NT2/D1 (cell line): ENCODE data around the gene LETMD1.
A peak's percentile ranks its signal among the peaks of the same experiment; 100 is the strongest.

Experiments
- DNase-seq: peaks from one replicate; pipeline ENCODE4 v3.0.0-alpha.2; 2011; ENCODE audit warnings: low read depth, low spot score
- H3K27me3 ChIP-seq: 2 replicates; pipeline ENCODE4 v1.6.0; 2011; ENCODE audit warnings: mild to moderate bottlenecking; ENCODE audit not compliant: insufficient read length, insufficient read depth
- H3K36me3 ChIP-seq: 2 replicates; pipeline ENCODE4 v1.6.1; 2011; ENCODE audit warnings: mild to moderate bottlenecking, low read length, mixed read lengths; ENCODE audit not compliant: insufficient read depth, insufficient read length
- H3K4me1 ChIP-seq: 2 replicates; pipeline ENCODE4 v1.5.1; 2011; ENCODE audit not compliant: insufficient read depth, insufficient read length
- H3K4me3 ChIP-seq: 2 replicates; pipeline ENCODE4 v1.5.1; 2011; ENCODE audit warnings: low read depth; ENCODE audit not compliant: insufficient read length
- H3K9ac ChIP-seq: 2 replicates; pipeline ENCODE4 v1.6.0; 2011; ENCODE audit warnings: low read depth; ENCODE audit not compliant: insufficient read length
- H3K9me3 ChIP-seq: 2 replicates; pipeline ENCODE4 v1.5.1; 2011; ENCODE audit warnings: mild to moderate bottlenecking, low read length; ENCODE audit not compliant: insufficient read depth
- SUZ12 ChIP-seq: IDR thresholded peaks from 2 replicates; pipeline ENCODE4 v1.6.1; 2011; ENCODE audit not compliant: insufficient read length, insufficient read depth; ENCODE audit errors: extremely low read depth
- YY1 ChIP-seq: IDR thresholded peaks from 2 replicates; pipeline ENCODE4 v1.6.1; 2011; ENCODE audit not compliant: insufficient read length, insufficient read depth
- ZNF274 ChIP-seq: IDR thresholded peaks from 2 replicates; pipeline ENCODE4 v1.6.1; 2011; ENCODE audit warnings: mild to moderate bottlenecking, low read depth, low read length

The LETMD1 gene

GRCh38 chr12:51027342-51027835, 20.7 kb upstream of the LETMD1 start:
- Histone ChIP-seq H3K9ac (no peak overlapping the region), H3K36me3 (peaks cover 4% of the 10 kb centered on the region), H3K4me1 (peaks cover 7% of the 10 kb centered on the region), H3K27me3 (no peaks in the 10 kb centered on the region), H3K4me3 (no peak overlapping the region), H3K9me3 (no peaks in the 10 kb centered on the region)
- no peak for DNase-seq
- TF ChIP-seq SUZ12 = no peak
- no peak for TF ChIP-seq YY1
- TF ChIP-seq ZNF274 = no peak

- Histone ChIP-seq H3K9me3 (no peaks in the 10 kb centered on the region), H3K4me3 (no peak overlapping the region), H3K9ac (no peak overlapping the region), H3K4me1 (peaks cover 11% of the 10 kb centered on the region), H3K27me3 (no peaks in the 10 kb centered on the region), H3K36me3 (peaks cover 4% of the 10 kb centered on the region)
- peak; percentile 39 for DNase-seq
- TF ChIP-seq SUZ12 = no peak
- no peak for TF ChIP-seq YY1
- TF ChIP-seq ZNF274 = no peak
These were observed 19.9 kb upstream of the LETMD1 start for GRCh38 chr12:51028126-51028812.

- Histone ChIP-seq H3K9ac (peak overlapping the region; percentile 16), H3K4me1 (peaks cover 11% of the 10 kb centered on the region), H3K36me3 (peaks cover under 1% of the 10 kb centered on the region), H3K9me3 (no peaks in the 10 kb centered on the region), H3K4me3 (no peak overlapping the region), H3K27me3 (no peaks in the 10 kb centered on the region)
- no peak for DNase-seq
- no peak for TF ChIP-seq ZNF274
- no peak for TF ChIP-seq YY1
- TF ChIP-seq SUZ12 = no peak
These were observed 19.3 kb upstream of the LETMD1 start for GRCh38 chr12:51028813-51029150.

GRCh38 chr12:51033048-51033447, 15.1 kb upstream of the LETMD1 start:
- Histone ChIP-seq H3K9ac (no peak overlapping the region), H3K4me3 (no peak overlapping the region), H3K9me3 (no peaks in the 10 kb centered on the region), H3K4me1 (peaks cover 6% of the 10 kb centered on the region), H3K36me3 (no peaks in the 10 kb centered on the region), H3K27me3 (no peaks in the 10 kb centered on the region)
- DNase-seq = no peak
- no peak for TF ChIP-seq SUZ12
- TF ChIP-seq YY1 = no peak
- no peak for TF ChIP-seq ZNF274

GRCh38 chr12:51033457-51034089, 14.6 kb upstream of the LETMD1 start:
- Histone ChIP-seq H3K9ac (no peak overlapping the region), H3K4me1 (peaks cover 6% of the 10 kb centered on the region), H3K36me3 (no peaks in the 10 kb centered on the region), H3K27me3 (no peaks in the 10 kb centered on the region), H3K4me3 (no peak overlapping the region), H3K9me3 (no peaks in the 10 kb centered on the region)
- DNase-seq = no peak
- TF ChIP-seq YY1 (no peak), SUZ12 (no peak), ZNF274 (no peak)

GRCh38 chr12:51036279-51036678, 11.8 kb upstream of the LETMD1 start:
- H3K9me3 ChIP-seq = no peaks in the 10 kb centered on the region
- TF ChIP-seq SUZ12 = no peak
- TF ChIP-seq YY1 = no peak
- no peak for TF ChIP-seq ZNF274
- no peaks in the 10 kb centered on the region for H3K36me3 ChIP-seq
- H3K9ac ChIP-seq = no peak overlapping the region
- no peak for DNase-seq
- H3K4me1 ChIP-seq = peaks cover 4% of the 10 kb centered on the region
- H3K4me3 ChIP-seq = no peak overlapping the region
- H3K27me3 ChIP-seq = no peaks in the 10 kb centered on the region

- H3K4me1 ChIP-seq = no peaks in the 10 kb centered on the region
- peak overlapping the region; percentile 79 for H3K9ac ChIP-seq
- no peaks in the 10 kb centered on the region for H3K27me3 ChIP-seq
- peak overlapping the region; percentile 65 for H3K4me3 ChIP-seq
- TF ChIP-seq ZNF274 (no peak), YY1 (no peak), SUZ12 (no peak)
- no peaks in the 10 kb centered on the region for H3K9me3 ChIP-seq
- H3K36me3 ChIP-seq = peaks cover 24% of the 10 kb centered on the region
- no peak for DNase-seq
These were observed 629 bp downstream of the LETMD1 start for GRCh38 chr12:51048661-51049251.
